ENCODE data around the gene VBP1.
A peak's percentile ranks its signal among the peaks of the same experiment; 100 is the strongest.
"Not testable (repeated sequence)": the region's sequence is repeated elsewhere in the genome, so short reads cannot be mapped to it uniquely, and the experiment has no call there.

Gene VBP1

DNA sequence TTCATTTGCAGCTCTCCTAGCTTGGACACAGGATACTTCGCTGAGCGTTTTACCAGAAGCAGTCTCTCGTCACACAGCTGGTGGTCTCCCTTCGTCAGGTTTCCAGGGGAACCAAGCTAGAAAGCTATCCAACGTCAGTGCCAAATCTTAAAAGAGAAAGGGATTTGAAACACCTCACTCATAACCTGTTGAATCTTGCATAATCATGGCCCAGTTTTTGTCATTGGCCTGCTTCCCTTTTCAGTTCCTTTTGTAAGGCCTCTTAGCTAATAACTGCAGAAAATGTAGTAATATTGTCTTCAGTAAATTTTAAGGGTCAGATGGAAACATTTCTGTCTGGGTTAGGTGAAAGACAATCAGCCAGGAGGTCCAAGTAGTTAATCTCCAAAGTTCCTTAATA, 26.0 kb downstream of the VBP1 start:
- Mint-ChIP-seq H3K9me3 (no peaks in the 10 kb centered on the region), H3K36me3 (peaks cover 23% of the 10 kb centered on the region), H3K27ac (no peak overlapping the region), H3K4me1 (peaks cover 9% of the 10 kb centered on the region), H3K4me3 (no peak overlapping the region)
- no peak for DNase-seq (ENCODE audit: low spot score in 2 of 2)
- no peak for ATAC-seq

GRCh38 chrX:155246748-155247147, 30.5 kb downstream of the VBP1 start:
- Mint-ChIP-seq H3K27ac (no peak overlapping the region), H3K9me3 (no peaks in the 10 kb centered on the region), H3K4me1 (peaks cover 9% of the 10 kb centered on the region), H3K36me3 (no peaks in the 10 kb centered on the region), H3K4me3 (no peak overlapping the region)
- ATAC-seq (peak; percentile 19), DNase-seq (ENCODE audit: low spot score in 2 of 2) (no peak)

DNA sequence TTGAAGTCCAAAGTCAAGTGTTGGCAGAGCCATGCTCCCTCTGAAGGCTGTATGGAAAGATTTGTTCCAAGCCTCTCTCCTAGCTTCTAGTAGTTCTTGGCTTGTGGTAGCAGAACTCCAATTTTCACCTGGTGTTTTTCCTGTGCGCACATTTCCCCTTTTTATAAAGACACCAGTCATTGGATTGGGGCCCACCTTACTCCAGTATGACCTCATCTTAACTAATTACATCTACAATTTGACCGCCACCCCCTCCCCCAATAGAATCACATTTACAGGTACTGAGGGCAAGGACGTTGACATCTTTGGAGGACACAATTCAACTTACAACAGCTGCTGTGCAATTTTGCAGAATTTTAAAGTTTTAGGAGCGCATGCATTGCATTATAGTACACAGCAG, 31.2 kb downstream of the VBP1 start:
- H3K4me3 Mint-ChIP-seq = no peak overlapping the region
- no peaks in the 10 kb centered on the region for H3K9me3 Mint-ChIP-seq
- H3K27ac Mint-ChIP-seq = no peak overlapping the region
- DNase-seq (ENCODE audit: low spot score in 2 of 2) (no peak), ATAC-seq (no peak)
- no peaks in the 10 kb centered on the region for H3K36me3 Mint-ChIP-seq
- peaks cover 9% of the 10 kb centered on the region for H3K4me1 Mint-ChIP-seq

DNA sequence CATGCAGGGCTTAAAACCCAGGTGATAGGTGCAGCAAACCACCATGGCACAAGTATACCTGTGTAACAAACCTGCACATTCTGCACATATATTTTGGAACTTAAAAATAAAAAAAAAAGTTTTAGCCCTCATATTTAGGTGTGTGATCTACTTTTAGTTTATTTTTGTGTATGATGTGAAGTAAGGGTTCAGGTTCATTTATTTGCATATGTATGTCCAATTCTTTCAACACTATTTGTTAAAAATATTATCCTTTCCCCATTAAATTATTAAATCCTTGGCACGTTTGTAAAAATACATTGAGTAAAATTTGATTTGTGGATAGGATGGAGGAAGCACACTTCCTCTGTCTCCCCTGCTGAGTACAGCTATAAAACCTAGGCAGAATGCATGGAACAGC, 35.1 kb downstream of the VBP1 start:
- H3K4me3 Mint-ChIP-seq = no peak overlapping the region
- H3K4me1 Mint-ChIP-seq = peaks cover 8% of the 10 kb centered on the region
- H3K36me3 Mint-ChIP-seq = no peaks in the 10 kb centered on the region
- H3K9me3 Mint-ChIP-seq = no peaks in the 10 kb centered on the region
- H3K27ac Mint-ChIP-seq = no peak overlapping the region
- DNase-seq (ENCODE audit: low spot score in 2 of 2) = no peak
- no peak for ATAC-seq

GRCh38 chrX:155259752-155260151, 43.5 kb downstream of the VBP1 start:
- H3K27ac Mint-ChIP-seq = no peak overlapping the region
- DNase-seq (ENCODE audit: low spot score in 2 of 2) = no peak
- H3K4me1 Mint-ChIP-seq = peaks cover 10% of the 10 kb centered on the region
- peaks cover 16% of the 10 kb centered on the region for H3K36me3 Mint-ChIP-seq
- no peak for ATAC-seq
- H3K4me3 Mint-ChIP-seq = no peak overlapping the region
- H3K9me3 Mint-ChIP-seq = no peaks in the 10 kb centered on the region

DNA sequence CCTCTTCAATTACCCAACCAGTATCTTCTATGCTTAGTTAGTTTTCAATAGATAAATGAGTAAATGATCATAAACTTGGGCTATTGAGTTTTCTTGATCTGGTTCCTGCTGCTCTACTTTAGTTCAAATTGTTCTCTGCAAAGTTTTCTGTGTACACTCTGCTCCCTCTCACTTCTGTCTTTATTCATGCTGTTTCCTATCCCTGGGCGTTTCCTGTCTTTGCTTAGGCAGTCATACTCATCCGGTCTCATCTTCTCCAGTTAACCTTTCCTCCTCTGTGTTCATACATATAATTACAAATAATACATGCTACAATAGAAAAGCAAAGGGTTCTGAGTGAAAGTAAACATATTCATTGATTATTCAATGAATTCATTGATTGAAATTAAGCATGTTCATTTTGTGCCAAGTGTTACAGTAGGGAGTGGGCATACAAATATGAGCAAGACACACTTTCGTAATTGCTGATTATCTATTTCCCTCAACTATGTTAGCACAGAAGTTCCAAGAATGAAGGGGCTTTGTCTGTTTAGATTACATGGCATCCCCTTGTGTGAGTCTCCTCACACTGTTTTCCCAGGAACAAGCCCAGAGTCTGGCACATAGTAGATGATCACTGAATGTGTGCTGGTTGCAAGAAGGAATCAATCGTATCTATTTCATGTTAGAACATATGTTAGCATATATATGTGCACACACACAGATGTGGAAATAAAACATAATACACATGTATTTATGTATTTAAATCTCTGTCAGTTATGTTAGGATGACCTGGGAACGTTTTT, 46.9 kb downstream of the VBP1 start:
- peak overlapping the region; percentile 80 for H3K4me3 Mint-ChIP-seq
- ATAC-seq = peak; percentile 57
- peaks cover 16% of the 10 kb centered on the region for H3K36me3 Mint-ChIP-seq
- no peaks in the 10 kb centered on the region for H3K9me3 Mint-ChIP-seq
- peak overlapping the region; percentile 91 for H3K27ac Mint-ChIP-seq
- H3K4me1 Mint-ChIP-seq = peaks cover 10% of the 10 kb centered on the region
- DNase-seq (ENCODE audit: low spot score in 2 of 2) = no peak

DNA sequence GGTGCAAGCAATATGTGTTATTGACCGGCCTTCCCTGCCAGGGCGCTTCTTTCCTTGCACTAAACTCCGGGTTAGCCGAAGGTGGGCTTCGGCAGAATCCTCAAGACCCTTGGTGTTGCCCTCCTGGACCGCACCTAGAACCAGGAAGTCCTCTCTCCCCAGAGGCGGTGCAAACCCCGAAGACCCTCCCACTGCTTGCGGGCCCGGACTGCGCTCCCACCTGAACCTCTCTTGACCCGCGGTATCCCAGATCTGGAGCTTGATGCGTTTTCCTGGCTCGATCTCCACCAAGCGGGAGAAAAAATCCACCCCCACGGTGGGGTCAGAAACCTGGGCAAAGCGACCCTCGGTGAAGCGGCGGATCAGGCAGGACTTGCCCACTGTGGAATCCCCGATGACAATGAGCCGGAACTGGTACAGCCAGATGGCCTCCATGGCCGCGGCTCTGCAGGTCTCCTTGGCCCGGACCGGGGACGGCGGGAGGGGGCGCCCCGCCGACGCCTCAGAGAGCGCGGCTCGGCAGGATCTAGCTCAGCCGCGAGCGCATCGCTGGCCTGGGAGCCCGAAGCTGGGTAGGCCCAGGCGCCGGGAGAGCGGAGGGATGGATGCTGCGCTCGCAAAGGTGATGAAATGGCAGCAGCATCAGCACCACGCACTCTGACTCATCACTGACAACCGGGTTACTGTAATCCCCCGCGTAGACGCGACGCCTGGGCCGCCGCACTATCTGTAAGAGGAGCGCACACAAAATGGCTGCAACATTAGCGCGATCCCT, 47.8 kb downstream of the VBP1 start, which contains the start of gene RAB39B:
Gene RAB39B (minus strand): TSS at position 638 of the 775 bp plus-strand sequence. CDS start 203 bp downstream, at position 435.
- H3K4me3 Mint-ChIP-seq = peak within 1 kb of the TSS; percentile 80
- peak within 1 kb of the TSS; percentile 91 for H3K27ac Mint-ChIP-seq
- ATAC-seq (peak; percentile 98), DNase-seq (ENCODE audit: low spot score in 2 of 2) (peak; percentile 46 to 79)
- H3K4me1 Mint-ChIP-seq = peaks cover 10% of the 10 kb centered on the region
- H3K9me3 Mint-ChIP-seq = no peaks in the 10 kb centered on the region
- peaks cover 16% of the 10 kb centered on the region for H3K36me3 Mint-ChIP-seq

- H3K9me3 Mint-ChIP-seq = peaks cover 1% of the 10 kb centered on the region
- no peaks in the 10 kb centered on the region for H3K4me1 Mint-ChIP-seq
- DNase-seq (ENCODE audit: low spot score in 2 of 2) (no peak), ATAC-seq (no peak)
- no peak overlapping the region for H3K27ac Mint-ChIP-seq
- H3K36me3 Mint-ChIP-seq = no peaks in the 10 kb centered on the region
- no peak overlapping the region for H3K4me3 Mint-ChIP-seq
Observed at GRCh38 chrX:155266439-155266838, 50.2 kb downstream of the VBP1 start.

DNA sequence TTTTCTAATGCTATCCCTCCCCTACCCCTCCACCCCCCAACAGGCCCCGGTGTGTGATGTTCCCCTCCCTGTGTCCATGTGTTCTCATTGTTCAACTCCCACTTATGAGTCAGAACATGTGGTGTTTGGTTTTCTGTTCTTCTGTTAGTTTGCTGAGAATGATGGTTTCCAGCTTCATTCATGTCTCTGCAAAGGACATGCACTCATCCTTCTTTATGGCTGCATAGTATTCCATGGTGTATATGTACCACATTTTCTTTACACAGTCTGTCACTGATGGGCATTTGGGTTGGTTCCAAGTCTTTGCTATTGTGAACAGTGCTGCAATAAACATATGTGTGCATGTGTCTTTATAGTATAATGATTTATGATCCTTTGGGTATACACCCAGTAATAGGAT, 51.7 kb downstream of the VBP1 start:
- not testable (repeated sequence) for H3K27ac Mint-ChIP-seq; H3K4me1 Mint-ChIP-seq; H3K4me3 Mint-ChIP-seq; DNase-seq (ENCODE audit: low spot score in 2 of 2); ATAC-seq; H3K9me3 Mint-ChIP-seq; H3K36me3 Mint-ChIP-seq

DNA sequence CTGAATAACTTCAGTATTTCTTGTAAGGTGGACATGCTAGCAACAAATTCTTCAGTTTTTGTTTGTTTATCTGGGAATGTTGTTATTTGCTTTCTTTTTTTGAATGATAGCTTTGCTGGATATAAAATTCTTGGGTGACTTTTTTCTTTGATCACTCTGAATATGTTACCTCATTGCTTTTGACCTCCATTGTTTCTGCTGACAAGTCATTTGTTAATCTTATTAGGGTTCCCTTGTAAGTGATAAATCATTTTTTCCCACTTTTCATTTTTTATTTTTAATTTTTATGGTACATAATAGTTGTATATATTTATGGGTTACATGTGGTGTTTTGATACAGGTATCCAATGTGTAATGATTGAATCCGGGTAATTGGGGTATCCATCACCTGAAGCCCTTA, 54.7 kb downstream of the VBP1 start:
- Mint-ChIP-seq H3K27ac (no peak overlapping the region), H3K9me3 (peaks cover 3% of the 10 kb centered on the region), H3K36me3 (no peaks in the 10 kb centered on the region), H3K4me3 (no peak overlapping the region), H3K4me1 (no peaks in the 10 kb centered on the region)
- no peak for ATAC-seq
- DNase-seq (ENCODE audit: low spot score in 2 of 2) = no peak

DNA sequence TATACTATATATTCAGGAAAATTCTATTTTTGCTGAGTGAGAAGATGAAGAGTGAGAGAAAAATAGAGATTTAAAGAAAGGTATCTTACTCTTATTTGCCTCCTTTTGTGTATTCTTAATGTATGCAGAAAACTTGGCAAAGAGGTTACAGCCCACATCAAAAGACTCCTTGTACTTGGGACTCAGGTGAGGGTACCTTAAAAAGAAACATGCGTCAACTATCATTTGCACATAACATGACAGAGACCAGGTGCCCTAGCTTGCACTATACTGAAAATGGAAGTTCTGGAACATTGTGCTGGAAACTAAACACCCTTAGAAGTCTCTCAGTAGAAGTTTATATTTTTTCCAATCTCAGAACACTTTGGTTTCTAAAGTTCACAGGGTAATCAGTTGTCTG, 63.6 kb downstream of the VBP1 start:
- Mint-ChIP-seq H3K27ac (no peak overlapping the region), H3K4me1 (no peaks in the 10 kb centered on the region), H3K9me3 (no peaks in the 10 kb centered on the region), H3K36me3 (no peaks in the 10 kb centered on the region), H3K4me3 (no peak overlapping the region)
- DNase-seq (ENCODE audit: low spot score in 2 of 2) (no peak), ATAC-seq (no peak)

Measured in stimulated activated effector memory CD8-positive, alpha-beta T cell treated with anti-CD3 and anti-CD28 coated beads, Interleukin-12 subunit alpha, Interleukin-12 subunit beta, amount 100 ng/mL, for 72 hours (primary cell).